ENCODE results near the gene CERS6.

DNA sequence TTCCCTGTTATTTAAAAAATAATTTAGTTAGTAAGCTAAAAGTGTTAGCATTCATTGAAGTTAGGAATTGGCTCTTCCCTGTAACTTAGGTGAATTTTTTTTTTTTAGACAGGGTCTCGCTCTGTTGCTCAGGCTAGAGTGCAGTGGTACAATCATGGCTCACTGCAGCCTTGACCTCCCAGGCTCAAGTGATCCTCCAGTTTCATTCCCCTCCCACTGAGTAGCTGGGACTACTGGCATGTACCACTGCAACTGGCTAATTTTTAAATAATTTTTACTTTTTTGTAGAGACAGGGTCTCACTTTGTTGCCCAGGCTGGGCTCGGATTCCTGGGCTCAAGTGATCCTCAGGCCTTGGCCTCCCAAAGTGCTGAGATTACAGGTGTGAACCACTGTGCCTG is 66.4 kb downstream of the CERS6 start:
- TF ChIP-seq CSDC2 (CRISPR knock-in tag; IDR thresholded peaks at IDR 0.05): no peak
- no peak for TF ChIP-seq ZFP3 (CRISPR knock-in tag; IDR thresholded peaks at IDR 0.05)
- TF ChIP-seq ZNF70 (CRISPR knock-in tag; IDR thresholded peaks at IDR 0.05): no peak
